Muscle layer of colon (tissue), 2 donors: ENCODE data around the gene BHLHE41.

Experiments used
- H3K27ac ChIP-seq: one replicate; pipeline ENCODE4 v1.7.0; 2013; ENCODE audit warnings: low read depth, mild to moderate bottlenecking, low read length, moderate library complexity
- H3K27me3 ChIP-seq, 2 donors: one replicate each; pipeline ENCODE4 v1.7.0; 2013; ENCODE audit warnings: low read length in 2 of 2, mild to moderate bottlenecking in 2 of 2; ENCODE audit not compliant: insufficient read depth in 2 of 2, control insufficient read depth in 1 of 2
- H3K36me3 ChIP-seq: one replicate; pipeline ENCODE4 v1.7.0; 2013; ENCODE audit warnings: mild to moderate bottlenecking, low read length; ENCODE audit not compliant: insufficient read depth
- H3K4me1 ChIP-seq: one replicate; pipeline ENCODE4 v1.7.0; 2013; ENCODE audit warnings: mild to moderate bottlenecking, low read length; ENCODE audit not compliant: insufficient read depth
- H3K4me3 ChIP-seq, 2 donors: one replicate each; pipeline ENCODE4 v1.7.0; 2013; ENCODE audit warnings: low read length in 2 of 2, low read depth in 1 of 2, mild to moderate bottlenecking in 1 of 2, moderate library complexity in 1 of 2
- H3K9ac ChIP-seq: one replicate; pipeline ENCODE4 v1.7.0; 2013; ENCODE audit warnings: low read length
- H3K9me3 ChIP-seq: one replicate; pipeline ENCODE4 v1.7.0; 2013; ENCODE audit warnings: mild to moderate bottlenecking, low read length
- donor health status: abdominal sarcoma.
- donor health status: Adenocarcinoma of cecum.

The BHLHE41 gene

GRCh38 chr12:26095186-26095585 is 29.7 kb downstream of the BHLHE41 start:
- Histone ChIP-seq H3K4me3 (no peak overlapping the region), H3K9me3 (no peaks in the 10 kb centered on the region), H3K27ac (no peak overlapping the region), H3K36me3 (no peaks in the 10 kb centered on the region), H3K9ac (no peak overlapping the region), H3K4me1 (no peaks in the 10 kb centered on the region), H3K27me3 (no peaks in the 10 kb centered on the region)

DNA sequence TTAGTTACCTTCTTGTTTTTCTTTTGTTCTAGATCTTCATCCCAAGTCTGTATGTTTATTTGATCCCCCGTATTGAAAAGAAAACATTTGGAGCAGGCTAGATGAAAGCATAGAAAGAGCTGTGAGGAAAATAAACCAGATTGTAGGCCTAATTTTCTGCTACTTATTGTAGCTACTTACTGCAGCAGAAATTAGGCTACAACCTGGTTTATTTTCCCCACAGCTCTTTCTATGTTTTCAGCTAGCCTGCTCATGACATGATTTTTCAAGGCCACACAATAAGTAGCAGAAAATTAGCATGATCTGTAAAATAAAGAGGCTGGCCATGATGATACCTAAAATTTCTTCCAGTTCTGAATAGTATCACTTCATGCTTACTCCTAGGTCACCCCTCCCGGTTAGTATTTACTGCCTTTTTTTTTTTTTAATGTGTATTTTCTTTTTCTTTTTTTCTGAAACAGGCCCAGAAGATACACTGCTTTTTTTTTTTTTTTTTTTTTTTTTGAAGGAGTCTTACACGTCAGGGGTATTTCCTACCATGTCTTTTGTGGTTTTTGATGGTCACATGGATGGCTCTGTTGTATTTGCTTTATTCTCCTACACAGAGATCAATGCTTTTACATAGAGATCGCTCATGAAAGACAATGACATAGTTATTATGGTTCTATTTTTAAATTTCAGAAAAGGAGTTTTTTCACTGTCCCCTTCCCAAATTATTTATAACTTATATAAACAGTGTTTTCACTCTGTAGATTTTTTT is 32.3 kb downstream of the BHLHE41 start:
- Histone ChIP-seq H3K9me3 (no peaks in the 10 kb centered on the region), H3K27ac (no peak overlapping the region), H3K4me3 (no peak overlapping the region), H3K4me1 (no peaks in the 10 kb centered on the region), H3K27me3 (no peaks in the 10 kb centered on the region), H3K9ac (no peak overlapping the region), H3K36me3 (no peaks in the 10 kb centered on the region)

- no peaks in the 10 kb centered on the region for H3K36me3 ChIP-seq
- H3K9ac ChIP-seq: no peak overlapping the region
- H3K4me1 ChIP-seq: no peaks in the 10 kb centered on the region
- H3K9me3 ChIP-seq: no peaks in the 10 kb centered on the region
- no peaks in the 10 kb centered on the region for H3K27me3 ChIP-seq
- no peak overlapping the region for H3K4me3 ChIP-seq
- H3K27ac ChIP-seq: no peak overlapping the region
These were observed 33.0 kb downstream of the BHLHE41 start for GRCh38 chr12:26091822-26092221.

- H3K9ac ChIP-seq: no peak overlapping the region
- no peaks in the 10 kb centered on the region for H3K9me3 ChIP-seq
- H3K4me3 ChIP-seq: no peak overlapping the region
- H3K36me3 ChIP-seq: no peaks in the 10 kb centered on the region
- H3K27ac ChIP-seq: no peak overlapping the region
- no peaks in the 10 kb centered on the region for H3K27me3 ChIP-seq
- H3K4me1 ChIP-seq: no peaks in the 10 kb centered on the region
These were observed 33.9 kb downstream of the BHLHE41 start for GRCh38 chr12:26090836-26091510.

DNA sequence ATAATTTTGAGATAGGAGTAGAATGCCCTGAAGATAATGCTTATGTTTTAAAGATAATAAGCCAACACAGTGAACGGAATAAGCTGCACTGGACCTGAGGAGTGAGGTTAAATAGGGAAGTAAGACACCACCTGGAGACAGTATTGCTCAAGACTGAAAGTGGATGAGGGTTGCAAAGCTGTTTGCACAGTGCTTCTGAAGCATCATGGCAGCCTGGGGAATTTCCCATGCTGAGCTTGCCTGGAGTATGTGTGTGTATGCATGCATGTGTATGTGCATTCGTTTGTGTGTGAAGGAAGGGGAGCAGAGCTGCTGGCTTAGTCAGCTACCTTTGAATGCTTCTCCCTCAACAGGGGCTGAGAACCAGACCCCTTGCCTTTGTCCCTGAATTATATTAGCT is 35.8 kb downstream of the BHLHE41 start:
- Histone ChIP-seq H3K4me1 (no peaks in the 10 kb centered on the region), H3K36me3 (no peaks in the 10 kb centered on the region), H3K27me3 (no peaks in the 10 kb centered on the region), H3K4me3 (no peak overlapping the region), H3K27ac (no peak overlapping the region), H3K9me3 (no peaks in the 10 kb centered on the region), H3K9ac (no peak overlapping the region)

GRCh38 chr12:26086936-26087335 is 37.9 kb downstream of the BHLHE41 start:
- H3K4me3 ChIP-seq: no peak overlapping the region
- no peaks in the 10 kb centered on the region for H3K4me1 ChIP-seq
- H3K27ac ChIP-seq: no peak overlapping the region
- H3K36me3 ChIP-seq: no peaks in the 10 kb centered on the region
- H3K27me3 ChIP-seq: no peaks in the 10 kb centered on the region
- no peak overlapping the region for H3K9ac ChIP-seq
- no peaks in the 10 kb centered on the region for H3K9me3 ChIP-seq

GRCh38 chr12:26080911-26081310 is 43.9 kb downstream of the BHLHE41 start:
- Histone ChIP-seq H3K4me1 (no peaks in the 10 kb centered on the region), H3K9me3 (no peaks in the 10 kb centered on the region), H3K27me3 (no peaks in the 10 kb centered on the region), H3K4me3 (no peak overlapping the region), H3K27ac (no peak overlapping the region), H3K36me3 (no peaks in the 10 kb centered on the region), H3K9ac (no peak overlapping the region)

DNA sequence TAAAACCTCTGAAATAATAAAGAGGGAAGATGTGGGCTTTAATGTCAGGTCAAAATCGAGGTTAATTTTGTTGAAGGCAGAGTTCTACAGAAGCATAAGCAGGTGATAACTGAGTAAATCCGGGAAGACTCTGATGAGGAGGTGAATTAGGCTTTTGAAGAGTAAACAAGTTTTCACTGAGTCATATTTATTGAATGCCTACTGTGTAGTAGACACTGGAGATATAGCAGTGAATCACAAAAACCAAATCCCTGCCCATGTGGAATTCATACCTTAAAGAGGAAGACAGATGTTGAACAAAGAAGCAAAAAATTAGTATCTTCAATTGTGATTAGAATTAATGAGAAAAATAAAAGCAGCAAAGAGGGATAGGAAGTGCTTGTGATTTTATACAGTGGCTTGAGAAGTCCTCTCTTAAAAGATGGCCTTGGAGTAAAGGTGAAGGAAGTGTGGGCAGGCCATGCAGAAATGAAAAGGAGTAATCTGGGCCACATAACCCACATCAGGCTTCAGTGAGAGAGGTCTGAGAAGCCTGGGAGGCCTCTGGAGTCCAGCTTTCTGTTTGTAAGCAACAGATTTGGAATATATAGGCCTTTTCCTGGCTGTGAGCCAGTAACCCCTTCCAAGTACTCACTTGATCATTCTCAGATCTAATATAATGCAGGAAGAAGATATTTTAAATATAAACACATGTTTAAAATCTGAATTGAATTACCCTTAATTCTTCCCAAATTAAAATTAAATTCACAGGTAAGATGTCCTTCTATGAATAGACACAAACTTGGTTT is 46.7 kb downstream of the BHLHE41 start:
- no peaks in the 10 kb centered on the region for H3K27me3 ChIP-seq
- H3K27ac ChIP-seq: no peak overlapping the region
- H3K9me3 ChIP-seq: no peaks in the 10 kb centered on the region
- H3K4me1 ChIP-seq: no peaks in the 10 kb centered on the region
- no peak overlapping the region for H3K4me3 ChIP-seq
- H3K9ac ChIP-seq: no peak overlapping the region
- H3K36me3 ChIP-seq: no peaks in the 10 kb centered on the region
